ENCODE data around the gene MRC1. TPM values are rescaled to one million over a fixed set of nuclear protein-coding genes. Genes with fewer than 3 reads are reported as not detected.

The MRC1 gene
- total and polyA plus RNA-seq, 2 experiments from 2014 or later, result not detected

DNA sequence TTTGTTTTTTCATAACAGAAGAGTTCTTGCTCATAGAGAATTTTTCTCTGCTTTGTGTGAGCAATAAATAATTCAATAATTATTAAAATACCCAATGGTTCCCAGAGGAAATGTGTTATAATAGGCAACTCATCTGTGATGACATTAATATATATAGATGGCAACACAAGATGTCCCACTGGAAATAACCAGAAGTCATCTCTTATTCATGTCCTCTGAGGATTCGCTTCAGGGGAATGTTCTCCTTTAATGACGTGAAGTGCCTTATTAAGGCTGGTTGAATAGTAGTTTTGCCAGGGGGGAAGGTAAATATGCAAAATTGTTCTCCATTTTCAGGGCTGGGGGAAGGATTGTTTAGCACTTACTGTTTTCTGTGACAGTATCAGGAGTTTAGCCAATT lies 145.7 kb downstream of the MRC1 start:
- H3K4me3 ChIP-seq, result no peak overlapping the region

DNA sequence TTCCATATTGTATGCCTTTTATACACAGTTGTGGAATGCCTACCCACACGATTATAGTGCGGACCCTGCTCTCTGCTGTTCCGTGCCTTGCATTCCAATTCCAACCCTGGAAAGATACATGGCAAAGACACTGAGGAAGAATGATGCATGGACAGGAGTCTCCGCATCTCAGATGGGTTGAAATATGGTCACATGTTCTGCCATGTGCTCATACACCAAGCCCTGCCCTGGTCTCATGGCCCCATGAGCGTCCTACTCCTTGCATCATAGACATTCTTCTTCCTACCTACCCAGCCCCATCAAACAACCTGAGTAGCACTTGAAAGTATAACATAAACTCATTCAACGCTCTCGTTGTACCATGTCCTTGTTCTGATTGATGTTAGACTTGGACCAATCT lies 148.9 kb downstream of the MRC1 start:
- H3K4me1 ChIP-seq (ENCODE audit: insufficient read depth), result no peaks in the 10 kb centered on the region
- H3K27ac ChIP-seq (ENCODE audit: low read depth), result no peak overlapping the region
- H4K20me1 ChIP-seq (replicated peaks; ENCODE audit: insufficient read depth), result no peaks in the 10 kb centered on the region
- Mint-ChIP-seq H3K4me3 (no peak overlapping the region), H3K36me3 (ENCODE audit: low read depth) (peaks cover 7% of the 10 kb centered on the region; the same call in 2 of the 3 replicates), H3K27me3 (ENCODE audit: insufficient read depth, low read depth, poor library complexity) (peaks cover 2% of the 10 kb centered on the region), H3K27ac (no peak overlapping the region), H3K9me3 (peaks cover 10% of the 10 kb centered on the region), H3K4me1 (peaks cover 3% of the 10 kb centered on the region; the same call in 1 of the 3 replicates)
- no peaks in the 10 kb centered on the region for H3K36me3 ChIP-seq (ENCODE audit: insufficient read depth)
- H3K4me2 ChIP-seq, result no peak overlapping the region
- DNase-seq (ENCODE audit: low spot score) (no peak), ATAC-seq (no peak)
- H3K4me3 ChIP-seq, result no peak overlapping the region
- H3K9me2 ChIP-seq (ENCODE audit: insufficient read depth), result 0 out of 2 replicates have a peak, but pooled peaks cover 9% of the 10 kb centered on the region
- no peaks in the 10 kb centered on the region for H3F3A ChIP-seq (replicated peaks; ENCODE audit: low read depth)
- no peak overlapping the region for H2AFZ ChIP-seq
- no peaks in the 10 kb centered on the region for H3K79me2 ChIP-seq (replicated peaks; ENCODE audit: insufficient read depth)
- H3K27me3 ChIP-seq (ENCODE audit: insufficient read depth), result no peaks in the 10 kb centered on the region
- TF ChIP-seq, protein P1, sequence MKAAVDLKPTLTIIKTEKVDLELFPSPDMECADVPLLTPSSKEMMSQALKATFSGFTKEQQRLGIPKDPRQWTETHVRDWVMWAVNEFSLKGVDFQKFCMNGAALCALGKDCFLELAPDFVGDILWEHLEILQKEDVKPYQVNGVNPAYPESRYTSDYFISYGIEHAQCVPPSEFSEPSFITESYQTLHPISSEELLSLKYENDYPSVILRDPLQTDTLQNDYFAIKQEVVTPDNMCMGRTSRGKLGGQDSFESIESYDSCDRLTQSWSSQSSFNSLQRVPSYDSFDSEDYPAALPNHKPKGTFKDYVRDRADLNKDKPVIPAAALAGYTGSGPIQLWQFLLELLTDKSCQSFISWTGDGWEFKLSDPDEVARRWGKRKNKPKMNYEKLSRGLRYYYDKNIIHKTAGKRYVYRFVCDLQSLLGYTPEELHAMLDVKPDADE (IDR thresholded peaks at IDR 0.05), result no peak
- TF ChIP-seq ZNF331 (CRISPR knock-in tag; IDR thresholded peaks at IDR 0.05; ENCODE audit: low read depth), result no peak
- TF ChIP-seq EZH2 (IDR thresholded peaks at IDR 0.05; ENCODE audit: low read depth, unreplicated experiment), result no peak
- TF ChIP-seq ZNF114 (CRISPR knock-in tag; IDR thresholded peaks at IDR 0.05), result no peak
- no peak for TF ChIP-seq JUNB (IDR thresholded peaks at IDR 0.05; ENCODE audit: unreplicated experiment)
- no peak for TF ChIP-seq EZH2phosphoT487 (IDR thresholded peaks at IDR 0.05; ENCODE audit: unreplicated experiment)
- TF ChIP-seq, protein P2, sequence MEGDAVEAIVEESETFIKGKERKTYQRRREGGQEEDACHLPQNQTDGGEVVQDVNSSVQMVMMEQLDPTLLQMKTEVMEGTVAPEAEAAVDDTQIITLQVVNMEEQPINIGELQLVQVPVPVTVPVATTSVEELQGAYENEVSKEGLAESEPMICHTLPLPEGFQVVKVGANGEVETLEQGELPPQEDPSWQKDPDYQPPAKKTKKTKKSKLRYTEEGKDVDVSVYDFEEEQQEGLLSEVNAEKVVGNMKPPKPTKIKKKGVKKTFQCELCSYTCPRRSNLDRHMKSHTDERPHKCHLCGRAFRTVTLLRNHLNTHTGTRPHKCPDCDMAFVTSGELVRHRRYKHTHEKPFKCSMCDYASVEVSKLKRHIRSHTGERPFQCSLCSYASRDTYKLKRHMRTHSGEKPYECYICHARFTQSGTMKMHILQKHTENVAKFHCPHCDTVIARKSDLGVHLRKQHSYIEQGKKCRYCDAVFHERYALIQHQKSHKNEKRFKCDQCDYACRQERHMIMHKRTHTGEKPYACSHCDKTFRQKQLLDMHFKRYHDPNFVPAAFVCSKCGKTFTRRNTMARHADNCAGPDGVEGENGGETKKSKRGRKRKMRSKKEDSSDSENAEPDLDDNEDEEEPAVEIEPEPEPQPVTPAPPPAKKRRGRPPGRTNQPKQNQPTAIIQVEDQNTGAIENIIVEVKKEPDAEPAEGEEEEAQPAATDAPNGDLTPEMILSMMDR (conservative IDR thresholded peaks at IDR 0.05; ENCODE audit: low read depth in 2 of 2), result no peak
- no peak for TF ChIP-seq POLR2AphosphoS5 (IDR thresholded peaks at IDR 0.05; ENCODE audit: low read depth)
- TF ChIP-seq, protein P3, sequence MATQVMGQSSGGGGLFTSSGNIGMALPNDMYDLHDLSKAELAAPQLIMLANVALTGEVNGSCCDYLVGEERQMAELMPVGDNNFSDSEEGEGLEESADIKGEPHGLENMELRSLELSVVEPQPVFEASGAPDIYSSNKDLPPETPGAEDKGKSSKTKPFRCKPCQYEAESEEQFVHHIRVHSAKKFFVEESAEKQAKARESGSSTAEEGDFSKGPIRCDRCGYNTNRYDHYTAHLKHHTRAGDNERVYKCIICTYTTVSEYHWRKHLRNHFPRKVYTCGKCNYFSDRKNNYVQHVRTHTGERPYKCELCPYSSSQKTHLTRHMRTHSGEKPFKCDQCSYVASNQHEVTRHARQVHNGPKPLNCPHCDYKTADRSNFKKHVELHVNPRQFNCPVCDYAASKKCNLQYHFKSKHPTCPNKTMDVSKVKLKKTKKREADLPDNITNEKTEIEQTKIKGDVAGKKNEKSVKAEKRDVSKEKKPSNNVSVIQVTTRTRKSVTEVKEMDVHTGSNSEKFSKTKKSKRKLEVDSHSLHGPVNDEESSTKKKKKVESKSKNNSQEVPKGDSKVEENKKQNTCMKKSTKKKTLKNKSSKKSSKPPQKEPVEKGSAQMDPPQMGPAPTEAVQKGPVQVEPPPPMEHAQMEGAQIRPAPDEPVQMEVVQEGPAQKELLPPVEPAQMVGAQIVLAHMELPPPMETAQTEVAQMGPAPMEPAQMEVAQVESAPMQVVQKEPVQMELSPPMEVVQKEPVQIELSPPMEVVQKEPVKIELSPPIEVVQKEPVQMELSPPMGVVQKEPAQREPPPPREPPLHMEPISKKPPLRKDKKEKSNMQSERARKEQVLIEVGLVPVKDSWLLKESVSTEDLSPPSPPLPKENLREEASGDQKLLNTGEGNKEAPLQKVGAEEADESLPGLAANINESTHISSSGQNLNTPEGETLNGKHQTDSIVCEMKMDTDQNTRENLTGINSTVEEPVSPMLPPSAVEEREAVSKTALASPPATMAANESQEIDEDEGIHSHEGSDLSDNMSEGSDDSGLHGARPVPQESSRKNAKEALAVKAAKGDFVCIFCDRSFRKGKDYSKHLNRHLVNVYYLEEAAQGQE (IDR thresholded peaks at IDR 0.05; ENCODE audit: unreplicated experiment), result no peak
- TF ChIP-seq NANOG (IDR thresholded peaks at IDR 0.05; ENCODE audit: borderline replicate concordance), result no peak

More for the DNA sequence above, 145.7 kb downstream of the MRC1 start:
- TF ChIP-seq NANOG (IDR thresholded peaks at IDR 0.05; ENCODE audit: borderline replicate concordance) (no peak), CREB1 (CRISPR knock-in tag; IDR thresholded peaks at IDR 0.05; ENCODE audit: low read depth) (no peak), EZH2 (IDR thresholded peaks at IDR 0.05; ENCODE audit: low read depth, unreplicated experiment) (no peak), STAT1 (IDR thresholded peaks at IDR 0.05; ENCODE audit: unreplicated experiment) (no peak)
- H3K27ac Mint-ChIP-seq, result no peak overlapping the region
- no peak overlapping the region for H3K4me3 Mint-ChIP-seq
- H3K36me3 Mint-ChIP-seq (ENCODE audit: low read depth), result peaks cover 4% of the 10 kb centered on the region; the same call in 2 of the 3 replicates
- Histone ChIP-seq H3K36me3 (ENCODE audit: insufficient read depth) (no peaks in the 10 kb centered on the region), H3K79me2 (replicated peaks; ENCODE audit: insufficient read depth) (no peaks in the 10 kb centered on the region), H3K4me1 (ENCODE audit: insufficient read depth) (no peaks in the 10 kb centered on the region), H4K20me1 (replicated peaks; ENCODE audit: insufficient read depth) (no peaks in the 10 kb centered on the region), H3K9me2 (ENCODE audit: insufficient read depth) (0 out of 2 replicates have a peak, but pooled peaks cover 9% of the 10 kb centered on the region), H3K27me3 (ENCODE audit: insufficient read depth) (no peaks in the 10 kb centered on the region), H3K27ac (ENCODE audit: low read depth) (no peak overlapping the region), H3F3A (replicated peaks; ENCODE audit: low read depth) (no peaks in the 10 kb centered on the region), H3K4me2 (no peak overlapping the region), H2AFZ (peak overlapping the region; percentile 83; the same call in 1 of the 2 replicates)
- ATAC-seq (no peak), DNase-seq (ENCODE audit: low spot score) (no peak)
- peaks cover 8% of the 10 kb centered on the region; the same call in 2 of the 3 replicates for H3K4me1 Mint-ChIP-seq
- peaks cover 11% of the 10 kb centered on the region; the same call in 2 of the 3 replicates for H3K9me3 Mint-ChIP-seq
- peaks cover 3% of the 10 kb centered on the region for H3K27me3 Mint-ChIP-seq (ENCODE audit: insufficient read depth, low read depth, poor library complexity)

Measured in GM23338 (cell line).